Measurements from ENCODE around the gene ATP13A4. TPM values are rescaled to one million over a fixed set of nuclear protein-coding genes. Genes with fewer than 3 reads are reported as not detected.
"Not testable (repeated sequence)": the region's sequence is repeated elsewhere in the genome, so short reads cannot be mapped to it uniquely, and the experiment has no call there.

The ATP13A4 gene
- polyA plus RNA-seq, 5 donors = 37.4 to 62.9 (median 47.4) TPM

- no peak for DNase-seq
These were observed 6.2 kb upstream of the ATP13A4 start for GRCh38 chr3:193560870-193561269.

- no peak for DNase-seq
These were observed 5.4 kb upstream of the ATP13A4 start for GRCh38 chr3:193560091-193560490.

- DNase-seq = no peak
These were observed 4.4 kb upstream of the ATP13A4 start for GRCh38 chr3:193559100-193559499.

GRCh38 chr3:193556841-193557240 is 2.1 kb upstream of the ATP13A4 start:
- peak; percentile 58 to 61 for DNase-seq

- DNase-seq = no peak
These were observed 1.1 kb downstream of the ATP13A4 start for GRCh38 chr3:193553586-193553985.

- no peak for DNase-seq
These were observed 1.8 kb downstream of the ATP13A4 start for GRCh38 chr3:193552923-193553322.

- DNase-seq = no peak
These were observed 6.3 kb downstream of the ATP13A4 start for GRCh38 chr3:193548406-193548805.

GRCh38 chr3:193546129-193546528 is 8.6 kb downstream of the ATP13A4 start:
- no peak for DNase-seq

- no peak for DNase-seq
These were observed 9.4 kb downstream of the ATP13A4 start for GRCh38 chr3:193545304-193545703.

GRCh38 chr3:193544289-193544688 is 10.4 kb downstream of the ATP13A4 start:
- no peak for DNase-seq

- DNase-seq = no peak
These were observed 24.2 kb downstream of the ATP13A4 start for GRCh38 chr3:193530231-193531165.

- not testable (repeated sequence) for DNase-seq
These were observed 28.6 kb downstream of the ATP13A4 start for GRCh38 chr3:193526085-193526484.

GRCh38 chr3:193522473-193522872 is 32.2 kb downstream of the ATP13A4 start:
- no peak for DNase-seq

- DNase-seq = no peak
These were observed 34.0 kb downstream of the ATP13A4 start for GRCh38 chr3:193520738-193521137.

GRCh38 chr3:193515966-193516365 is 38.7 kb downstream of the ATP13A4 start:
- DNase-seq = no peak

GRCh38 chr3:193510154-193510553 is 44.5 kb downstream of the ATP13A4 start:
- DNase-seq = no peak

GRCh38 chr3:193509103-193509965 is 45.4 kb downstream of the ATP13A4 start:
- no peak for DNase-seq

GRCh38 chr3:193508108-193508507 is 46.6 kb downstream of the ATP13A4 start:
- no peak for DNase-seq

GRCh38 chr3:193507566-193507965 is 47.1 kb downstream of the ATP13A4 start:
- DNase-seq = no peak

GRCh38 chr3:193506921-193507320 is 47.8 kb downstream of the ATP13A4 start:
- no peak for DNase-seq

GRCh38 chr3:193502871-193503270 is 51.8 kb downstream of the ATP13A4 start:
- DNase-seq = no peak

GRCh38 chr3:193499801-193500485 is 54.8 kb downstream of the ATP13A4 start:
- no peak for DNase-seq

All from right lung (tissue), 5 donors.